Coronary artery (tissue), 2 donors: Measurements from ENCODE around the gene TRIM23.

ENCODE experiments used
- DNase-seq: peaks from one replicate; pipeline ENCODE4 v3.0.0-alpha.2; 2017; ENCODE audit warnings: low spot score
- H3K27ac ChIP-seq, 2 donors: fragments of 200-600 bp; sonication (generic); one replicate each; pipeline ENCODE4 v1.5.1; 2016 to 2019
- H3K4me3 ChIP-seq: fragments of 200-600 bp; sonication (generic); 2 replicates; pipeline ENCODE4 v1.5.1; 2016; ENCODE audit warnings: mild to moderate bottlenecking, moderate library complexity
- TF ChIP-seq, protein P1 (sequence below): fragments of 200-600 bp; sonication (generic); IDR thresholded peaks from one replicate; pipeline ENCODE4 v1.5.1; 2019; ENCODE audit warnings: antibody characterized with exemption

The TRIM23 gene

GRCh38 chr5:65647941-65648340 is 23.8 kb upstream of the TRIM23 start:
- Histone ChIP-seq H3K27ac (no peak overlapping the region), H3K4me3 (no peak overlapping the region)
- TF ChIP-seq, protein P1, sequence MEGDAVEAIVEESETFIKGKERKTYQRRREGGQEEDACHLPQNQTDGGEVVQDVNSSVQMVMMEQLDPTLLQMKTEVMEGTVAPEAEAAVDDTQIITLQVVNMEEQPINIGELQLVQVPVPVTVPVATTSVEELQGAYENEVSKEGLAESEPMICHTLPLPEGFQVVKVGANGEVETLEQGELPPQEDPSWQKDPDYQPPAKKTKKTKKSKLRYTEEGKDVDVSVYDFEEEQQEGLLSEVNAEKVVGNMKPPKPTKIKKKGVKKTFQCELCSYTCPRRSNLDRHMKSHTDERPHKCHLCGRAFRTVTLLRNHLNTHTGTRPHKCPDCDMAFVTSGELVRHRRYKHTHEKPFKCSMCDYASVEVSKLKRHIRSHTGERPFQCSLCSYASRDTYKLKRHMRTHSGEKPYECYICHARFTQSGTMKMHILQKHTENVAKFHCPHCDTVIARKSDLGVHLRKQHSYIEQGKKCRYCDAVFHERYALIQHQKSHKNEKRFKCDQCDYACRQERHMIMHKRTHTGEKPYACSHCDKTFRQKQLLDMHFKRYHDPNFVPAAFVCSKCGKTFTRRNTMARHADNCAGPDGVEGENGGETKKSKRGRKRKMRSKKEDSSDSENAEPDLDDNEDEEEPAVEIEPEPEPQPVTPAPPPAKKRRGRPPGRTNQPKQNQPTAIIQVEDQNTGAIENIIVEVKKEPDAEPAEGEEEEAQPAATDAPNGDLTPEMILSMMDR = no peak
- DNase-seq = no peak

DNA sequence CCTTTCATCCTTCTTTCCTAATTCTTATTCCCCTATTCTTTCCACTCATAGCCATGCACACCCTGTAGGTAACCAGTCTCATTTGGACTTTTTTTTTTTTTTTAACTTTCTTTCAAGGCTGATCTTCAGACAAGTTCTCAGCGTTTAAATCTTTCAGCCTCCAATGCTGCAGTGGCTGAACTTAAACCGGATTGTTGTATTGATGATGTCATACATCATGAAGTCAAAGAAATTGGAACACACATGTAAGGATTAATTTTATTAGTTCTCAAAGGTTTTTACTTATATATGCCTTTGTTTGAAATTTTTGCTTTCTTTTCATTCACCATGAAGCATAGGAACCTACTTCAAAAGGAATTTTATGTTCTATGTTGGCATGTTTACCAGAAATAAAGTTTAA is 22.8 kb upstream of the TRIM23 start:
- Histone ChIP-seq H3K4me3 (no peak overlapping the region), H3K27ac (no peak overlapping the region)
- TF ChIP-seq, protein P1 = no peak
- DNase-seq = no peak

DNA sequence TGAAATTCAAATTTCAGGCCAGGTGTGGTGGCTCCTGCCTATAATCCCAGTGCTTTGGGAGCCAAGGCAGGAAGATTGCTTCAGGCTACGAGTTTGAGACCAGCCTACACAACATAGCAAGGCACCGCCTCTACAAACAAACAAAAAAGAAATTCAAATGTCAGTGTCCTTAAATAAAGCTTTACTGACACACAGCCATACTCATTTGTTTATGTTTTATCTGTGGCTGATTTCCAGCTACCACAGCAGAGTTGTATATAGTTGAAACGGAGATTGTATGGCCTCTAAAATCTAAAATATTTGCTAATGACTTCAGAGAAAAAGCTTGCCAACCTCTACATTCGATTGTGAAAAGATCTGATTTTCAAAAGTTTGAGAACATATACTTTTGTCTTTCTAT is 16.1 kb upstream of the TRIM23 start:
- Histone ChIP-seq H3K4me3 (no peak overlapping the region), H3K27ac (no peak overlapping the region)
- TF ChIP-seq, protein P1 = no peak
- DNase-seq = no peak

- TF ChIP-seq, protein P1 = no peak
- H3K27ac ChIP-seq = no peak overlapping the region
- no peak for DNase-seq
- H3K4me3 ChIP-seq = no peak overlapping the region
These were observed 6.8 kb upstream of the TRIM23 start for GRCh38 chr5:65630981-65631380.

- H3K4me3 ChIP-seq = peak overlapping the region; percentile 81
- DNase-seq = no peak
- no peak overlapping the region for H3K27ac ChIP-seq
- TF ChIP-seq, protein P1 = no peak
These were observed 1.6 kb upstream of the TRIM23 start for GRCh38 chr5:65625743-65626142.

DNA sequence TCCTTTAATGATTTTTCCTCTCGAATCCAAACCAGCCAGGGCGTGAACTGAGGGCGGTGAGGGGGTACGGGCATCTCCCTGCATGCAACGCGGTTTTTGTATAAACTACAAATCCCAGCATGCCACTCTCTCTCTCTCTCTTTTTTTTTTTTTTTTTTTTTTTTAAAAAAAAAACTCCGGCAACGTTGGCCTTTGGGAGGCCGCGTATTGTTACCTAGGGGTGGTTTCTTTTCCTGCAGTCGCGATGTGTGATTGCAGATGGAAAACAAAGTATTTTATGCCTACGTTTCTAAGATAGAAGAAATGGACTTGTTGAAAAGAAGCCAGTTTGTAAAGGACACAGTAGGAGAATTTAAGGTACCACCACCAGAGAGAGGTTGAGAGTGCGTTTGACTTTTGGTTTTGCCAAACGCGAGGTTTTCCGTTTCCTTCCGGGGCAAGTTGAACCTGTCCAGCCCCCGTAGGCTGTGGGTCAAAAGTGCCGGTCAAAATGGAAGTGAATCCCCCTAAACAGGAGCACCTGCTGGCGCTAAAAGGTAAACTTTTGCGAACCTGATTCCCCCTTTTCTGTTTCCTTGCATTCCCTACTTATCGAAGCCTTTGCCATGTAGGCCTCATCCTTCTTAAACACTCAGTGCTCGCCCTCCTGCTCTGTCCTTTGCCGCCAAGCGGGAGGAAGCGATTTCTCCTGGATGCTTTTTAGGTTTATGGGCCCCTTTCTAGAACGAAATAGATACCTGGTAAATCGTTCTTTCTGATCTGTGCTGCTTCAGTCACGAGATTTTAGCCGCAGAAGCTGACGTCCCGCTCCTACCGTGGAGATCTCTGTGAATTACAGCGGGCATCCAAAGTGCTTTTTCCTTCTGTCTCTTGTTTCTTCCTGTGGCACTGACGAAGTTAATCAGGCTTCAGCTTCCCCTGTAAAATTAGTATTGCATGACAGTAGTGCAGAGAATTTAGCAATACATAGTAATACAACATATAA is 730 bp upstream of the TRIM23 start, which contains the start of the genes SHLD3 and TRAPPC13:
SHLD3 (plus strand) TSS at position 457 of the 985 bp plus-strand sequence. CDS start 4,561 bp downstream, outside the sequence.
TRAPPC13 (plus strand) TSS at position 457 of the 985 bp plus-strand sequence; CDS start at position 491, 34 bp downstream.
- H3K4me3 ChIP-seq = peak within 1 kb of the TSS; percentile 81
- peak; percentile 89 for DNase-seq
- H3K27ac ChIP-seq = peak within 1 kb of the TSS; percentile 90 to 93
- TF ChIP-seq, protein P1 = no peak
